GM12801 (cell line): ENCODE data around the gene SVIP.

Source experiments
- CTCF ChIP-seq: IDR thresholded peaks from one replicate; pipeline ENCODE4 v1.5.1; 2011; ENCODE audit warnings: control low read depth; ENCODE audit not compliant: insufficient read length; ENCODE audit errors: extremely low read depth

The SVIP gene

GRCh38 chr11:22795914-22796313 lies 33.7 kb downstream of the SVIP start:
- no peak for TF ChIP-seq CTCF

- TF ChIP-seq CTCF: no peak
Observed at GRCh38 chr11:22792497-22792896, 37.1 kb downstream of the SVIP start.

- TF ChIP-seq CTCF: no peak
Observed at GRCh38 chr11:22787551-22788162, 41.9 kb downstream of the SVIP start.

DNA sequence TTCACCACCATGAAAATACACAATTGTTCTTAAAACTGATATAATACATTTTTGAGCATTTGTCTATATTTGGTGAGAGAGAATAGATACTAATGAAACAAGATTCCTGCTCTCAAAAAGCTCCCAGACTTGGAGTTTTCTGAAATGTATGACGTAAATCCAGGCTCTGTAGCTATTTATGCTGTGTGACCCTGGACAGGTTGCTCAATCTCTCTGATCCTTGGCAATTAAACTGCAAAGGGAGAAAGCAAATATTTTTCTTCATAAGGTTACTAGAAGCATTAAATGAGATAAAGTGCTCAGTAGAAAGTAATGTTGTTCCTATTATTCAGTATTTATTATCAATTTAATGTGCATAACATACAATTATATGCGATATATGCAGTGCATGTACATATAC lies 42.5 kb downstream of the SVIP start:
- TF ChIP-seq CTCF: no peak

- TF ChIP-seq CTCF: no peak
Observed at GRCh38 chr11:22786475-22786874, 43.1 kb downstream of the SVIP start.

DNA sequence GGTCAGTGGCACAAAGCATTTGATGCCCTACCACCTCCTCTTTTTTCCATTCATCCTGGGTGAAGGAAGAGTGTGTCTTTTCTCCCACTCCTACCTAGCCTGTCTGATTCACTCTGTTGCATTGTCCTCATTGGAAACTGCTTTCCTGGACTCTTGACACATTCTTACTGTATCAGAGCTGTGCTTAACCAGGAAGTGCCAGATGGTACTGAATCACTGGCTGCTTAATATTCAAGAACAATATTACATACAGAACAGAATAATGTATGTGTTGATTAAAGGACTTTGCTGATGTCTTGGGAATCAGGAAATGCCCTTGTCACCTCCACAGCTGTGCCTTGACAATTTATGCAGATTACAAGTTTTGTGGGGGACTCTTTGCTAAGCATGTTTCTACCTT lies 44.4 kb downstream of the SVIP start:
- TF ChIP-seq CTCF: no peak

GRCh38 chr11:22780952-22781593 lies 48.5 kb downstream of the SVIP start:
- TF ChIP-seq CTCF: no peak
